ENCODE data around the gene PPP2R5C. TPM values are rescaled to one million over a fixed set of nuclear protein-coding genes. Genes with fewer than 3 reads are reported as not detected.
"Not testable (repeated sequence)": the region's sequence is repeated elsewhere in the genome, so short reads cannot be mapped to it uniquely, and the experiment has no call there.

PPP2R5C gene
- total RNA-seq, 1 donor from 2014 or later = 227 TPM

GRCh38 chr14:101723061-101723595 is 38.4 kb upstream of the PPP2R5C start:
- ChIA-PET CTCF (no interaction called here), POLR2A (interaction anchor here (0.6 to 1.7 kb wide), 3 partner anchors 8 to 226 kb away, joined by 3 to 7 read pairs (median 4); no protein-coding TSS in a partner anchor)
- H3K27ac Mint-ChIP-seq = no peak overlapping the region
- ATAC-seq (ENCODE audit: low read depth) (no peak), DNase-seq (no peak)
- no peaks in the 10 kb centered on the region for H3K9me3 Mint-ChIP-seq
- intact Hi-C loops (cut with micrococcal nuclease) = loop anchor here (5.0 kb wide), 1 partner anchor 154 kb away; no protein-coding TSS in a partner anchor
- no peak for TF ChIP-seq CTCF (IDR thresholded peaks at IDR 0.05)
- no peak overlapping the region for H3K4me3 Mint-ChIP-seq
- H3K4me1 Mint-ChIP-seq = peaks cover 12% of the 10 kb centered on the region
- no peaks in the 10 kb centered on the region for H3K36me3 Mint-ChIP-seq (ENCODE audit: low read depth)
- H3K27me3 Mint-ChIP-seq = peaks cover 11% of the 10 kb centered on the region

- H3K27ac Mint-ChIP-seq; H3K9me3 Mint-ChIP-seq; intact Hi-C loops (cut with micrococcal nuclease); H3K27me3 Mint-ChIP-seq; H3K4me3 Mint-ChIP-seq; CTCF ChIA-PET; DNase-seq; H3K36me3 Mint-ChIP-seq (ENCODE audit: low read depth); ATAC-seq (ENCODE audit: low read depth): not testable (repeated sequence)
- POLR2A ChIA-PET = interaction anchor here (0.7 kb wide), 1 partner anchor 50 kb away, joined by 4 read pairs; no protein-coding TSS in a partner anchor
- H3K4me1 Mint-ChIP-seq = peaks cover 19% of the 10 kb centered on the region
These were observed 35.9 kb upstream of the PPP2R5C start for GRCh38 chr14:101725652-101726051.

GRCh38 chr14:101726295-101726953 is 35.1 kb upstream of the PPP2R5C start:
- no peaks in the 10 kb centered on the region for H3K36me3 Mint-ChIP-seq (ENCODE audit: low read depth)
- ATAC-seq (ENCODE audit: low read depth) (no peak), DNase-seq (no peak)
- H3K9me3 Mint-ChIP-seq = no peaks in the 10 kb centered on the region
- intact Hi-C loops (cut with micrococcal nuclease) = no loop called here
- ChIA-PET CTCF (no interaction called here), POLR2A (interaction anchor here (0.7 kb wide), 1 partner anchor 49 kb away, joined by 4 read pairs; no protein-coding TSS in a partner anchor)
- peaks cover 24% of the 10 kb centered on the region for H3K4me1 Mint-ChIP-seq
- no peak for TF ChIP-seq CTCF (IDR thresholded peaks at IDR 0.05)
- no peak overlapping the region for H3K27ac Mint-ChIP-seq
- H3K27me3 Mint-ChIP-seq = no peaks in the 10 kb centered on the region
- H3K4me3 Mint-ChIP-seq = no peak overlapping the region

- Mint-ChIP-seq H3K27me3 (no peaks in the 10 kb centered on the region), H3K4me3 (no peak overlapping the region), H3K36me3 (ENCODE audit: low read depth) (no peaks in the 10 kb centered on the region), H3K27ac (no peak overlapping the region), H3K4me1 (peaks cover 27% of the 10 kb centered on the region), H3K9me3 (no peaks in the 10 kb centered on the region)
- ATAC-seq (ENCODE audit: low read depth) (no peak), DNase-seq (no peak)
- TF ChIP-seq CTCF (IDR thresholded peaks at IDR 0.05) = no peak
- intact Hi-C loops (cut with micrococcal nuclease) = no loop called here
- POLR2A ChIA-PET = no interaction called here
- CTCF ChIA-PET = no interaction called here
These were observed 34.6 kb upstream of the PPP2R5C start for GRCh38 chr14:101726954-101727302.

GRCh38 chr14:101727611-101728366 is 33.7 kb upstream of the PPP2R5C start:
- TF ChIP-seq CTCF (IDR thresholded peaks at IDR 0.05) = no peak
- Mint-ChIP-seq H3K27ac (no peak overlapping the region), H3K27me3 (no peaks in the 10 kb centered on the region), H3K36me3 (ENCODE audit: low read depth) (no peaks in the 10 kb centered on the region), H3K4me3 (no peak overlapping the region), H3K4me1 (peaks cover 22% of the 10 kb centered on the region), H3K9me3 (no peaks in the 10 kb centered on the region)
- ATAC-seq (ENCODE audit: low read depth) (no peak), DNase-seq (no peak)
- intact Hi-C loops (cut with micrococcal nuclease) = no loop called here
- ChIA-PET CTCF (interaction anchor here (1.5 kb wide), 1 partner anchor 21 kb away, joined by 3 read pairs; no protein-coding TSS in a partner anchor), POLR2A (no interaction called here)

All from activated B cell treated with CpG ODN at 0.5 μM for 24 hours (primary cell).